Subcutaneous adipose tissue (tissue), 4 donors: Measurements from ENCODE around the gene RRP15. TPM values are rescaled to one million over a fixed set of nuclear protein-coding genes. Genes with fewer than 3 reads are reported as not detected.

Experiments used
- CTCF ChIP-seq: fragments of 450-650 bp; IDR thresholded peaks from one replicate; pipeline ENCODE4 v1.5.1; 2016; ENCODE audit warnings: low read depth, mild to moderate bottlenecking, control low read depth, antibody characterized with exemption, moderate library complexity
- total RNA-seq, 4 donors: library from RNA; depleted of rRNA; stranded (reverse); fragments of >200 nt; gene quantifications; one replicate each; pipeline ENCODE4 v1.1.0, GENCODE V29; 2016

Gene RRP15
- total RNA-seq, 4 donors from 2014 or later: 4.9 to 16.0 (median 8.5) TPM

GRCh38 chr1:218361298-218362065 lies 76.4 kb downstream of the RRP15 start:
- no peak for TF ChIP-seq CTCF

- no peak for TF ChIP-seq CTCF
Observed at GRCh38 chr1:218362418-218363076, 77.5 kb downstream of the RRP15 start.

GRCh38 chr1:218363141-218363540 lies 78.0 kb downstream of the RRP15 start:
- TF ChIP-seq CTCF: no peak

GRCh38 chr1:218364028-218364710 lies 79.1 kb downstream of the RRP15 start:
- TF ChIP-seq CTCF: no peak

GRCh38 chr1:218365226-218365999 lies 80.3 kb downstream of the RRP15 start:
- no peak for TF ChIP-seq CTCF

- no peak for TF ChIP-seq CTCF
Observed at GRCh38 chr1:218366322-218367052, 81.4 kb downstream of the RRP15 start.
